ENCODE results near the gene MED13L.

Gene MED13L

GRCh38 chr12:116210131-116210530 is 67.4 kb downstream of the MED13L start:
- no peak for DNase-seq

DNA sequence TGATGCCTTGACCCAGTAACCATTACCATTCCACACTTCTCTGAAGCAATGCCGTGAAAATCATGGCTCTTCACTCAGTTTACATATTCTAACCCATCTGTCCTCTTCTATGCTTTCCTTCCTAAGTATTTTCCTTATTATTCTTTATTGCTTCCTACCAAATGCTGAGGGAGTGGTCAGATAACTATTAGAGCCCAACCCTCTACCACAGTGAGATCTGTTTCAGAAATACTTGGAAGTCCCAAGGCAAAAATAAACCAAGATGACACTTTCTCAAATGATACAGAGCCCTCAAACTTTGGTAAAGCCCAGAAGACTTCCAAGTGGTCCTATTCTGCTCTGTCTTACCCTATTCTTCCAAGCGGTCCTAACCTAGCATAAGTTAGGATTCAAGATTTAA is 68.0 kb downstream of the MED13L start:
- no peak for DNase-seq

- no peak for DNase-seq
Measured at GRCh38 chr12:116207274-116207673, 70.2 kb downstream of the MED13L start.

DNA sequence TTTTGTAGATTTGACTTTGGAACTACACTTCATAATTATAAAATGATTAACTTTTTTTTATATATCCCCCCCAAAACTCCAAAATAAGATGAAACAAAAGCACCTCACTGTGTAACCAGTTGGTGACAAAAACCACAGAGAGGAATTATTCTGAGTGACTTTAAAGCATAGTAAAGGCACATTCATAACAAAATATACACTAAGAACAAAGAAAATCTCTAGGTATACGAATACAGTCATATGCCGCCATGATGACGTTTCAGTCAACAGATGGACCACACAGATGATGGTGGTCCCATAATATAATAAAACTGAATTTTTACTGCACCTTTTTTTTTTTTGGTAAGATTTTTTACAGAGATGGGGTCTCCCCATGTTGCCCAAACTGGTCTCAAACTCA is 70.7 kb downstream of the MED13L start:
- DNase-seq, result no peak

DNA sequence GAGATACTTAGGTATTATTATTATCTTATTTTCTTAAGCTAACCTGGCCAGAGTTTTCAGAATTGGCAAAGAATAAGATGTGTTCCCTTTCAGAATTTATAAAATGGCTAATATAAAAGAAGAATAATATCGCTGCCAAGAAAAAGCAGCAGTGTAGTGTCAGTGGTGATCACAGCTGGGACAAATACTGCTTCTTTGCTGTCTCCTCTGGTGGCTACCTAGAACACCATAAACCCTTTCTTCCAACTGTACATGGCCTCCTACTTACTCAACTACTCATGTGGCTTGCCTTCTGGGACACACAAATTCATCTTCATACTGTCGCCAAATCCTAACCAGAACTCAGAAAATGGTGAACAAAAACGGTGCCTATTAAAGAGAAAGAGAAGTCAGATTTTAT is 72.7 kb downstream of the MED13L start:
- no peak for DNase-seq

DNA sequence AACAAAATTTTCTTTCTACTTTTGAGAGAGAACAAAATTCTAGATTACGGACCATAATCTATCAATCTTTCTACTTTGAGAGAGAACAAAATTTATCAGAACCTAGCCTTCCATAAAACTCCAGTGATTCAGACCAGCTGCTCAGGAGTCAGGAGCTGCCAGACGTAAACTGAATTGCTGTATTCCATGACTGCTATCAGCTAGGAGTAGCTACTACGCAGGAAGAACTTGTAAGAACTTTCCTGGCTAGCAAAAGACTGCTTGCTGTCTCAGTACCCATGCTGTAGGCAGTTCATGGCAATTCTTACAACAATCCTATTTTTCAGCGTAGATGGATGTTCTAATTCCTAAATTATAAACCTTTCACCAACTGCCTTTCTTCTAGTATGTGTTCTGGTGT is 73.3 kb downstream of the MED13L start:
- DNase-seq, result no peak

DNA sequence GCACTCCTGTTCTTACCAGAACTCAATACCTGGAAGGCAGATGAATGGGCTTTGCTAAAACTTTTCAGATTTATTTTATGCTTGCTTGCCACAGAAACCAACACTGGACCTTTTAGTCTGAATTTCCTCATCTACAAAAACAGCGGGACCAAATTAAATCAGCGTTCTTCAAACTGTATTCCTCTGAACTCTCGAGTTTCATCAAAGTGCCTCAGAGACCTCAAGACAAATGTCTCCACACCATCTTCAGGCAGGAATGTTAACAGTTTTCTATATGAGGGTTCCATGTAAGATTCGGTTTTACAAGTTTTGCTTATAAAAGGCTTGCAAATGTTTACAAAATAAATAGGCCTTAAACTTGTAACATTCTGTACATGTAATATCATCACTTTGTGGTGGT is 74.6 kb downstream of the MED13L start:
- no peak for DNase-seq

DNA sequence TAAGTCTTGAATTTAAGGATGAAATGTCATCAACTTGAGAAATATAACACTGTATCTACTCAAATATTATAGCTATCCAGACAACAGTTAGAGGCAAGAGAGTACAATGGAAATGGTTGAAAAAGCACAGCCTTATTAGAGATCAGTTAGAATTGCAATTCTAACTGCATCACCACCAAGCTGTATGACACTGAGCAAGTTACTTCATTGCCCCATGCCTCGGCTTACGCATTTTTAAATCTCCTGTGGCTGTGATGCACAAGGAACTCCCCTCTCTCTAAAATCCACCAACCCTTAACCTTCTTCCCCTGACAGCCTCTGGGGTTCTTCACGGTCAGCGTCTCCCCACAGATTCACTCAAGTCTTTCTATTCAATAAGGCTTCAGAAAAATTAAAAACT is 75.1 kb downstream of the MED13L start:
- no peak for DNase-seq

GRCh38 chr12:116201908-116202307 is 75.6 kb downstream of the MED13L start:
- DNase-seq, result no peak

DNA sequence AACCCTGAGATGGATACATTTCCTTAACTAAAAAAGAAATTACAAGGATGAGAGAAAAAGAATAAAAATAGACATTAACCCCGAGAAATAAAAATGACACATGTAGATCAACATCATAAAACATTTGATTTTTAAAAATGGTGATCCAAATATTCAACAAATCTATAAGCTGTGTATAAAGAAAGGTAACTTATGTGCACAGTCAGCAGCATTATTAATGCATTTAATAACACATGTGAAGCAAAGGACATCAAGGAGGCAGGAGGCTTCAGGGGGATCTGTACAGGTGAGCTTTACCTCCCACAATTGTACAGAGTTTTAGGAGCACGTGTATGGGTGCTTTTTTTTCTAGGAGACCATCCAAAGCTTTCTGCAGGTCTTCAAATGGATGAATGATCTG is 76.1 kb downstream of the MED13L start:
- no peak for DNase-seq

GRCh38 chr12:116200812-116201211 is 76.7 kb downstream of the MED13L start:
- peak; percentile 73 for DNase-seq

GRCh38 chr12:116199160-116199706 is 78.3 kb downstream of the MED13L start:
- no peak for DNase-seq

DNA sequence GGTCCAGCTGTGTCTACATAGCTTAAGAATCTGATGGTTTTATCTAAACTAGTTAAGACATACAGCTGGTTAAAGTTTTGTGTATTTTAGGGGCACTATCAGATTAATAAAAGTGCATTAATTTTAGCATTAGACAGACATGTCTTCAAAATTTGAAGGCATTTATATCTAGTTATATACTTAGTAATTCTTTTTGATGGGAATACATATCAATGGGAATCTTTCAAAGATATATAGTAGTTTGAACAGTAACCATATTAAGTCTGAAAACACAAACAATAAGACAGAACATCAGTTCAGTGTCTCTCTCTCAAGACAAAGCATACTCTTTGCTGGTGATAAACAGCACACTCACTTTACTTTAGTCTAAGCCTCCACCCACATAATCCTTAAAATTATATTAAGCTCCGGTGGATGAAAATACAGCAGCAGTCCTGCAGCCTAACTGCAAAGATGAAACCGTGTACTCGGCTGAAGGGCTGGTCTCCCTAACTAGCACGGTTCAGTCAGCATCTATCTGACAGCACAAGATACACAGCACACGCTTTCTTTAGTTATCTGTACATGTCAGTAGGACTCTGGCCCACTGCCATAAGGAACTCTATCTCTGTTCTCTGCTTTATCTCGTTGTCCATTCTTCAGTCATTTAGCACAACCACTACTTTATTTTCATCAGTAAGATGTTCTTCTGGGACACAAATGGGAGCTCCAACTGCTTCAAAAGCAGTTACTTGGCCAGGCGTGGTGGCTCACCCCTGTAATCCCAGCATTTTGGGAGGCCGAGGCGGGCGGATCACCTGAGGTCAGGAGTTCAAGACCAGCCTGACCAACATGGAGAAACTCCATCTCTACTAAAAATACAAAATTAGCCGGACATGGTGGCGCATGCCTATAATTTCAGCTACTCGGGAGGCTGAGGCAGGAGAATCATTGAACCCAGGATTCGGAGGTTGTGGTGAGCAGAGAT is 80.5 kb downstream of the MED13L start:
- DNase-seq, result peak; percentile 99

GRCh38 chr12:116196226-116196625 is 81.3 kb downstream of the MED13L start:
- peak; percentile 72 for DNase-seq

- peak; percentile 60 for DNase-seq
Measured at GRCh38 chr12:116194935-116195431, 82.5 kb downstream of the MED13L start.

- DNase-seq, result no peak
Measured at GRCh38 chr12:116189692-116190091, 87.8 kb downstream of the MED13L start.

- no peak for DNase-seq
Measured at GRCh38 chr12:116188581-116188980, 88.9 kb downstream of the MED13L start.

DNA sequence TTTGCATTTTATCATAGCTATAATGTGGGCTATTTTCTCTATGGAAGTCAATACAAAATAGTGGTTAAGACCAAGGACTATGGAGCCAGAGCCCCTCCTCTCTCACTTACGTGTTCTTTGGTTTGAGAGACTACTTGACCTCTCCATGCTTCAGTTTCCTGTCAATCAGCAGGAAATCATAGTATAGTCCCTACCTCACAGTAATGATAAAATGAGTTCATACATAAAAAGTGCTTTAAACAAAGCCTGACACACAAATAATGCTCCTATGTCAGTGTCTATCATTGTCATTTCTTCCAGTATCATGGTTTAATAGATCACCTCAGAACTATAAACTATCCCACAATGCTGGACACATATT is 90.4 kb downstream of the MED13L start:
- DNase-seq, result no peak

DNA sequence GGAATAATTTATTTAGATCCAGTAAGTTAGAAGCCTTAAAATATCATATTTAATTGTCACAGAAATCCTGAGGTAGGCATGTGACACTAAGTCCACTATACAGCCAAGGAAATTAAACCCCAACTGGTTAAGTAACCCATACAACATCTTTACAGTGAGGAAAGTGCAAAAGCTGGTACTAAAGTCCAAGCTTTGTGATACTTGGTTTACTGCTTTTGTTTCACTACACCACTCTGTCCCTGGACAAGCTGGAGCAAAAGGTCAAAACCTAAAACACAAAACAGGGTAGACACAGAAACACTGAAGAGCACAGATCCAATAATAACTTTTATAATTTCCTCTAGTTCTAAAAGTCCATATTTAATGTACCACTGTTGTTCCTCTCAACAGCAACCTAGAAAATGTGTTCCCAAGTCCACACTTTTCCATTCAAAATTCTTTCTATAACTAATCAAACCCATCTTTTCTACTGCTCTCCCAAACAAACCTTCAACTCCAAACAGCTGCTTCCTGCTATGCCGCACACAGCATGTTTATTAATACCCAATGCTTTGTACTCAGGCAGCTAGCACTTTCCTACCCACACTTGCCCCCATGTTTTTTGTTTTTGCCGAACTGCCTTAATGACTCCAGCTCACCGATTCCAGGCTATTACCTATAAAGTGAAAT is 90.9 kb downstream of the MED13L start:
- no peak for DNase-seq

DNA sequence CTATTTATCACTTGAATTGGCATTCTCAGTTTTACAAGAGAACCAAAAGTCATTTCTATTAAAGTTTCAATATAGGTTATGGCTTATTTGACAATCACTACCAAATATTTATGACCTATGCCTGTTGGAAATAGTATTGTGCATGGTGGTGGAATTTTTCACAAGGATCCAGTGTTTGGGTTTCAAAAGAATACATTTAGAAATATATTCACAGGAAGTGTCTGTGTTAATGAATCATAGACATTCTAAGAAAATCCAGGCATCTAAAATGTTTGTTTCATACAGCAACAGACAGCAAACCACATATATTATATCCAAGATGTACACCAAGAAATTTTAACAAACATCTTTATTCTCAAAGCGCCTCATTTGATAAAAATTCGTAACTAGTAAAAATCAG is 92.7 kb downstream of the MED13L start:
- DNase-seq, result no peak

- DNase-seq, result no peak
Measured at GRCh38 chr12:116183741-116184141, 93.8 kb downstream of the MED13L start.

GRCh38 chr12:116182359-116183063 is 95.0 kb downstream of the MED13L start:
- DNase-seq, result no peak

DNA sequence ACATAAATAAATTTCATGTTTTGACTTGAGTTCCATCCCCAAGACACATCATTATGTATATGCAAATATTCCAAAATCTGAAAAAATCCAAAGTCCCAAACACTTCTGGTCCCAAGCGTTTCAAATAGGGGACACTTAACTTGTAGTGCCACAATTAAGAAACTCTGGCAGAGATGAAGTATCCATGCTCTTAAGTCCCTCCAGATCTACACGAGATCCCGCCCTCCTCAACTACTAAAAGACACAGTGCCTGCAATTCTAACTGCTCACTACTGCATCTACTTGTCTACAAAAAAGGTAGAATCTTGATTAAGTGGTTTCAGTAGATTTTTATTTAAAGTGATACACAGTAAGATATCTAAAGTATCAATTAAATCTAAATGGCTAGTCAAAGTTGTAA is 97.0 kb downstream of the MED13L start:
- no peak for DNase-seq
